BJ (cell line): ENCODE measurements around the gene PHACTR1. TPM values are rescaled to one million over a fixed set of nuclear protein-coding genes. Genes with fewer than 3 reads are reported as not detected.

Experiments
- CTCF ChIA-PET: fragments of 350-600 bp; formaldehyde crosslinking; extraction: SDS; loops from one replicate; lab custom pipeline; 2021; ENCODE audit warnings: antibody characterized with exemption, inconsistent platforms; lab: Yijun Ruan, JAX
- POLR2A ChIA-PET: fragments of 300-600 bp; sonication (Branson Sonifier 250); formaldehyde crosslinking; extraction: SDS; loops from one replicate; lab custom pipeline; 2021; ENCODE audit warnings: antibody characterized with exemption; lab: Charles Lee
- DNase-seq: peaks from one replicate; pipeline ENCODE4 v3.0.0-alpha.2; 2011; ENCODE audit warnings: low read depth
- H3K27me3 ChIP-seq: 2 replicates; pipeline ENCODE4 v1.6.0; 2011; ENCODE audit warnings: low read length; ENCODE audit not compliant: control insufficient read depth, insufficient read depth
- H3K36me3 ChIP-seq: 2 replicates; pipeline ENCODE4 v1.5.1; 2011; ENCODE audit warnings: low read length; ENCODE audit not compliant: control insufficient read depth, insufficient read depth
- H3K4me3 ChIP-seq: 2 replicates; pipeline ENCODE4 v1.5.1; 2011; ENCODE audit warnings: low read depth, mild to moderate bottlenecking, control low read depth, low read length
- polyA minus RNA-seq: library from RNA; depleted of rRNA, polyadenylated mRNA; stranded (reverse); fragments of >200 nt; gene quantifications from 2 replicates; pipeline ENCODE4 v1.2.3, GENCODE V29; 2011; rRNA and poly(A)+ RNA removed
- polyA plus RNA-seq: library from polyadenylated mRNA; depleted of rRNA; stranded (reverse); fragments of >200 nt; gene quantifications from 2 replicates; pipeline ENCODE4 v1.2.3, GENCODE V29; 2011; rRNA removed
- TF ChIP-seq, protein P1 (sequence below): IDR thresholded peaks from 2 replicates; pipeline ENCODE4 v1.5.1; 2011; ENCODE audit warnings: low read depth, mild to moderate bottlenecking, control low read depth, inconsistent platforms, low read length, moderate library complexity; ENCODE audit not compliant: insufficient read depth

PHACTR1 gene
- polyA plus RNA-seq (0.40 and 0.42 TPM in 2 replicates), polyA minus RNA-seq (0.38 and 1.3 TPM in 2 replicates)

DNA sequence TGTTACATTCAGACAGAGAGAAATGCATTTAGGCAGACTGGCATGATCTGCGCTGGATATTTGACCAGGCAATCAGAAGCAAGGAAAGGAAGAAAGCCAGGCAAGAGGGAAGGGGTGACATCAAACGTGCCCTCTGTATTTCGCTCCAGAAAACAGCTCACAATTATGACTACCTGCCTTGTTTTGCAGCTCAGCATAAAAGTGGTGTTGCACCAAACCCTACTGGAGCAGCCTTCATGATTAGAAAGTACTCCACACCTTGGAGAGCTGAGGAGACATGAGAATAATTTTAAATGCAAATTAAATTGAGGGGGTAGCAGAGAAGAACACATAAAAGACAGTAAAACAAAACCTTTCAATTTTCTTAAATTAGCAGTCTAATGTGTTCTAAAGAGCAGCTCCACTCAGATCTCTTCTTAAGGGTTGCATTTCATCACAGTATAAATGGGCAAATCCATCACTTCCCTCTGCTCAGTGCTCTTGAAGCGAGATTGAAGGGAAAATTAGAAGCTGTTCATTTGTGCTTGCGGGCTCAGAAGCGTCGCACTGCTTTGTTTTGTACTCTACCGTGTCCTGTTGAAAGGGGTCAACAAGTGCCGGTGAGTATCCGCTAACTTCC lies at the start of gene PHACTR1:
Gene PHACTR1 (plus strand): TSS at position 470 of the 619 bp plus-strand sequence.
- Histone ChIP-seq H3K27me3 (no peaks in the 10 kb centered on the region), H3K36me3 (no peaks in the 10 kb centered on the region), H3K4me3 (no peak within 1 kb of the TSS)
- TF ChIP-seq, protein P1, sequence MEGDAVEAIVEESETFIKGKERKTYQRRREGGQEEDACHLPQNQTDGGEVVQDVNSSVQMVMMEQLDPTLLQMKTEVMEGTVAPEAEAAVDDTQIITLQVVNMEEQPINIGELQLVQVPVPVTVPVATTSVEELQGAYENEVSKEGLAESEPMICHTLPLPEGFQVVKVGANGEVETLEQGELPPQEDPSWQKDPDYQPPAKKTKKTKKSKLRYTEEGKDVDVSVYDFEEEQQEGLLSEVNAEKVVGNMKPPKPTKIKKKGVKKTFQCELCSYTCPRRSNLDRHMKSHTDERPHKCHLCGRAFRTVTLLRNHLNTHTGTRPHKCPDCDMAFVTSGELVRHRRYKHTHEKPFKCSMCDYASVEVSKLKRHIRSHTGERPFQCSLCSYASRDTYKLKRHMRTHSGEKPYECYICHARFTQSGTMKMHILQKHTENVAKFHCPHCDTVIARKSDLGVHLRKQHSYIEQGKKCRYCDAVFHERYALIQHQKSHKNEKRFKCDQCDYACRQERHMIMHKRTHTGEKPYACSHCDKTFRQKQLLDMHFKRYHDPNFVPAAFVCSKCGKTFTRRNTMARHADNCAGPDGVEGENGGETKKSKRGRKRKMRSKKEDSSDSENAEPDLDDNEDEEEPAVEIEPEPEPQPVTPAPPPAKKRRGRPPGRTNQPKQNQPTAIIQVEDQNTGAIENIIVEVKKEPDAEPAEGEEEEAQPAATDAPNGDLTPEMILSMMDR, result no peak
- POLR2A ChIA-PET, result no interaction called here
- DNase-seq, result no peak
- CTCF ChIA-PET, result interaction anchor here (0.9 kb wide), 1 partner anchor 13 kb away, joined by 3 read pairs; no protein-coding TSS in a partner anchor

DNA sequence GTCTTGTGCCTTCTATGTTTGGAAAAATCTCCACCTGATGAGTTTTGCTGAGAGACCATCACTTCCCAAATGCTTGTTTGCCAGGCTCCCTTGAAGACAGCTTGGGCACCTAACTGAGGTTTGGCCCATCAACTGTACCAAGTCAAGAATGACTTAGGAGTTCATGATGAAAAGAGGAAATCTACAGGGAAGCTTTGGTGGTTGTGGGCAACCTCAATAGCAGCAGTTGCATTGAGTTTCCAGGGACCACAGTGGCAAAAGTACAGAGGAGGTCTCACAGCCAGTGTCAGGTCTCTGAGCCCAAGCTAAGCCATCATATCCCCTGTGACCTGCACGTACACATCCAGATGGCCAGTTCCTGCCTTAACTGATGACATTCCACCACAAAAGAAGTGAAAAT lies 49.7 kb upstream of the PHACTR1 start:
- no peak for DNase-seq
- POLR2A ChIA-PET, result no interaction called here
- H3K36me3 ChIP-seq, result no peaks in the 10 kb centered on the region
- H3K4me3 ChIP-seq, result no peak overlapping the region
- TF ChIP-seq, protein P1, result no peak
- CTCF ChIA-PET, result no interaction called here
- no peaks in the 10 kb centered on the region for H3K27me3 ChIP-seq

DNA sequence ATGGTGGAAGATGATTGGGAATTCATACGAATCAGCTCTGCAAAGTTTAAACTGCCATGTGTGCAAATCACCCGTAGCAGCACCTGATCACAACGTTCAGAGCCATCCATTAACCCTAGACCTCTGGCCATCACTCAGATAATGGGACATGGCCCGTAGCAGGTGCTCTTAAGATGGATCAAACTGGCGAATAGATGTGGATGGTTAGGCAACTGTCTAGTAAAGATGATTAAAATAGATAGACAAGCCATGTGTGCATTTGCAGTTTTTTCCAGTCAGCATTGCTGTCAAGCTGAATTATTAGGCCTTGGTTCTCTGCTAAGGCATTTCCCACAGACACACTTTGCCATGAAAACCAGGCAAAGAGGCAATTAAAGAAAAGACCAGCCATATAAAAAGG lies 40.6 kb upstream of the PHACTR1 start:
- POLR2A ChIA-PET, result no interaction called here
- TF ChIP-seq, protein P1, result no peak
- no peak for DNase-seq
- CTCF ChIA-PET, result interaction anchor here (1.0 kb wide), 1 partner anchor 9 kb away, joined by 3 read pairs; no protein-coding TSS in a partner anchor
- Histone ChIP-seq H3K4me3 (no peak overlapping the region), H3K36me3 (no peaks in the 10 kb centered on the region), H3K27me3 (no peaks in the 10 kb centered on the region; the same call in 1 of the 2 replicates)

DNA sequence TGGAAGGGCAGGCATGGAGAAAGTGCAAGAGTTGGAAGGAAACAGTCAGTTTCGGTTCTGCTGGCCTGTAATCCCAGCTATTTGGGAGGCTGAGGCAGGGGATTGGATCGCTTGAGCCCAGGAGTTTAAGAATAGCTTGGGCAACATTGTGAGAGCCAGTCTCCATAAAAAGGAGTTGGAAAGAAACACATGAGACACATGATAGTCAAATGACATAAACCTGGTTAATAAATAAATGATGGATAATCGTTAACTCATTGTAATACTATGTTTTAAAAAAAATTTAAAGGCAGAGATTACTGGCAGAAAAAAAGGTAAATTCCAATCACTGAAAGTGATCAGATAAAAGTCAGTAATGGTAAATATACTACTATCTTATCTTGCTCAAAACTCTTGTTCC lies 37.2 kb upstream of the PHACTR1 start:
- TF ChIP-seq, protein P1, result no peak
- POLR2A ChIA-PET, result no interaction called here
- DNase-seq, result no peak
- Histone ChIP-seq H3K36me3 (no peaks in the 10 kb centered on the region), H3K27me3 (no peaks in the 10 kb centered on the region), H3K4me3 (no peak overlapping the region)
- CTCF ChIA-PET, result interaction anchor here (0.7 kb wide), 1 partner anchor 1026 kb away, joined by 3 read pairs; no protein-coding TSS in a partner anchor

DNA sequence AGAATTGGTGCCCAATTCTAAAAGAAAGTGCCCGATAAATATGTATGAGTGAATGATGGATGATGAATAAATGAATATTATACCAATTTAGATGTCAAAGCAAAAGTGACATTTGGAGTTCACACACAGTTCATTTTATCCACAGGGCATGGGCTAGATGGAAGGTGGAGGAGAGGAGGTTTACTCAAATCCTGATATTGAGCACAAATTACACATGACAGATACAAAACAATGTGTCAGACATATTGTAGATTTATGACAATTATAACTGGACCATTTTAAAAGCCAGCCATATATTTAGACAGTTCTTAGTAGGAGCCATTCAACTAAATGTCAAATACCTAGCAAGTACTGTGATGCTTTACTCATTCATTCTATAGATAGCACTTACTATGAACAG lies 23.4 kb upstream of the PHACTR1 start:
- ChIA-PET POLR2A (no interaction called here), CTCF (no interaction called here)
- Histone ChIP-seq H3K4me3 (no peak overlapping the region), H3K36me3 (no peaks in the 10 kb centered on the region), H3K27me3 (no peaks in the 10 kb centered on the region)
- TF ChIP-seq, protein P1, result no peak
- no peak for DNase-seq
